Karpas-422 (cell line): ENCODE results near the gene NEK6. TPM values are rescaled to one million over a fixed set of nuclear protein-coding genes. Genes with fewer than 3 reads are reported as not detected.

Experiments
- DNase-seq: peaks from one replicate; pipeline ENCODE4 v3.0.0-alpha.2; 2015
- H2AFZ ChIP-seq: fragments of 200-600 bp; sonication (generic); 2 replicates; pipeline ENCODE4 v1.6.1; 2014; ENCODE audit warnings: antibody characterized with exemption, low read length, mixed read lengths
- H3K27ac ChIP-seq: fragments of 200-600 bp; sonication (generic); 2 replicates; pipeline ENCODE4 v1.5.1; 2014; ENCODE audit warnings: mild to moderate bottlenecking, low read length, moderate library complexity
- H3K27me3 ChIP-seq: fragments of 200-600 bp; sonication (generic); 2 replicates; pipeline ENCODE4 v1.6.1; 2014; ENCODE audit warnings: low read length, mixed read lengths
- H3K36me3 ChIP-seq: fragments of 200-600 bp; sonication (generic); 2 replicates; pipeline ENCODE4 v1.6.1; 2014; ENCODE audit warnings: low read length, mixed read lengths; ENCODE audit not compliant: insufficient read depth
- H3K4me1 ChIP-seq: fragments of 200-600 bp; sonication (generic); 2 replicates; pipeline ENCODE4 v1.6.1; 2014; ENCODE audit warnings: mild to moderate bottlenecking, low read length, mixed read lengths
- H3K4me2 ChIP-seq: fragments of 200-600 bp; sonication (generic); 2 replicates; pipeline ENCODE4 v1.6.1; 2014; ENCODE audit warnings: low read length, low read depth, mild to moderate bottlenecking; ENCODE audit not compliant: poor library complexity, severe bottlenecking
- H3K4me3 ChIP-seq: fragments of 200-600 bp; sonication (generic); 2 replicates; pipeline ENCODE4 v1.5.1; 2014; ENCODE audit warnings: mild to moderate bottlenecking, antibody characterized with exemption, low read length, mixed read lengths
- H3K79me2 ChIP-seq: fragments of 200-600 bp; sonication (generic); 2 replicates; pipeline ENCODE4 v1.6.1; 2014; ENCODE audit warnings: mild to moderate bottlenecking, low read length, mixed read lengths
- H3K9ac ChIP-seq: fragments of 200-600 bp; sonication (generic); 2 replicates; pipeline ENCODE4 v1.6.0; 2014; ENCODE audit warnings: low read length
- H3K9me2 ChIP-seq: fragments of 200-600 bp; sonication (generic), shearing (Covaris generic); replicated peaks from 2 replicates; pipeline ENCODE4 v1.6.0; 2014; ENCODE audit warnings: mild to moderate bottlenecking, low read length, moderate library complexity; ENCODE audit not compliant: insufficient read depth
- H3K9me3 ChIP-seq: fragments of 300-700, 200-600 bp; sonication (generic); 2 replicates; pipeline ENCODE4 v1.6.1; 2014; ENCODE audit warnings: low read length, mixed read lengths
- H4K20me1 ChIP-seq: fragments of 200-600 bp; sonication (generic); 2 replicates; pipeline ENCODE4 v1.6.1; 2014; ENCODE audit warnings: mild to moderate bottlenecking, antibody characterized with exemption, low read length, low read depth; ENCODE audit not compliant: insufficient read depth
- total RNA-seq: library from RNA; depleted of rRNA; stranded (reverse); fragments of >200 nt; shearing (Covaris generic); gene quantifications from 2 replicates; pipeline ENCODE4 v1.2.3, GENCODE V29; 2014; ENCODE audit warnings: low replicate concordance

The NEK6 gene
- total RNA-seq, 1 experiment from 2014 or later: 77.9 TPM

DNA sequence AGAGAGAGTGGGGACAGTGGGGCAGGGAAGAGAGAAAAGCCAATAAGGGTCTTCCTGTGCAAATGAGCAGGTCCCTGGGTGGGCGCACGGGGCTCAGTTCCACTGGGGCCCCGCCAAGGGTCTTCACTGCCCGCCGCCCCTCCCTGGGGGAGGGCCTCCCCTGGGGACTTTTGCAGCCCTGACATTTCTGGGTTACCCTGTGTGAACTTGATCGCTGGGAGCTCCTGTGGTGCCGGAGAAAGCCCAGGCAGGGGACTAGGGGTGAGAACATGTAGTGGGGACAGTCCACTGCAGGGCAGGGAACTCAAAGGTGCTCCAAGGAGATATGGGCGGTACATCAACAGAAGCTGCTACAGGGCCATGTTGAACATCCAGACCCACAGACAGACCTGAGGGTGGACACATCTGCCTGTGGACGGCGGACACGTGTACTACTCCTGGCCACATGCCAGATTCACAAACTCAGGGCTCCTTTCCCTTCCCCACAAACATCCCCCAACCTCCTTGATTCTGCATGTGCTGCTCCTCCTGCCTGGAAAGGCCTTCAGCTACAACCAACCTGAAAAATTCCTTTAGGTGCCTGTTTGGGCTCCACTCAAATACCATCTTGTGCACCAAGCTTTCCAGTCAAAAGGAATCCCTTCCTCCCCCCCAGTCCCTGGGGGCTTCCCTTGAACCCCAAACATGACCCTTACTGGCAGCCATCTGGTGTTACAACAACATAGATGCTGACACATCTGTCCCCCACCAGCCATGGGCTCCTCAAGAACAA lies 43.0 kb upstream of the NEK6 start:
- Histone ChIP-seq H3K9ac (peak overlapping the region; percentile 24), H3K4me2 (no peak overlapping the region), H3K27me3 (no peaks in the 10 kb centered on the region), H3K9me2 (no peaks in the 10 kb centered on the region), H2AFZ (no peak overlapping the region), H3K4me3 (no peak overlapping the region), H4K20me1 (no peaks in the 10 kb centered on the region), H3K27ac (peak overlapping the region; percentile 96), H3K36me3 (no peaks in the 10 kb centered on the region), H3K4me1 (peaks cover 94% of the 10 kb centered on the region), H3K79me2 (no peaks in the 10 kb centered on the region), H3K9me3 (no peaks in the 10 kb centered on the region)
- DNase-seq: no peak

- H2AFZ ChIP-seq: no peak overlapping the region; the same call in 1 of the 2 replicates
- no peaks in the 10 kb centered on the region for H3K27me3 ChIP-seq
- peak; percentile 41 for DNase-seq
- peaks cover 94% of the 10 kb centered on the region for H3K4me1 ChIP-seq
- H3K9ac ChIP-seq: peak overlapping the region; percentile 24; the same call in 1 of the 2 replicates
- no peaks in the 10 kb centered on the region for H4K20me1 ChIP-seq
- H3K79me2 ChIP-seq: no peaks in the 10 kb centered on the region
- H3K27ac ChIP-seq: peak overlapping the region; percentile 96
- no peak overlapping the region for H3K4me3 ChIP-seq
- no peak overlapping the region for H3K4me2 ChIP-seq
- H3K9me2 ChIP-seq: no peaks in the 10 kb centered on the region
- H3K36me3 ChIP-seq: no peaks in the 10 kb centered on the region
- H3K9me3 ChIP-seq: no peaks in the 10 kb centered on the region
Measured at GRCh38 chr9:124215368-124215910, 42.3 kb upstream of the NEK6 start.

- H2AFZ ChIP-seq: no peak overlapping the region
- no peaks in the 10 kb centered on the region for H3K36me3 ChIP-seq
- peak overlapping the region; percentile 70 for H3K9ac ChIP-seq
- H4K20me1 ChIP-seq: no peaks in the 10 kb centered on the region
- peak overlapping the region; percentile 96 for H3K27ac ChIP-seq
- 0 out of 2 replicates have a peak overlapping the region, but pooled peaks have one; percentile 31 for H3K4me3 ChIP-seq
- H3K9me2 ChIP-seq: no peaks in the 10 kb centered on the region
- no peaks in the 10 kb centered on the region for H3K79me2 ChIP-seq
- no peaks in the 10 kb centered on the region for H3K27me3 ChIP-seq
- H3K4me1 ChIP-seq: peaks cover 94% of the 10 kb centered on the region
- DNase-seq: no peak
- peak overlapping the region; percentile 58 for H3K4me2 ChIP-seq
- H3K9me3 ChIP-seq: no peaks in the 10 kb centered on the region
Measured at GRCh38 chr9:124215956-124216355, 41.8 kb upstream of the NEK6 start.

DNA sequence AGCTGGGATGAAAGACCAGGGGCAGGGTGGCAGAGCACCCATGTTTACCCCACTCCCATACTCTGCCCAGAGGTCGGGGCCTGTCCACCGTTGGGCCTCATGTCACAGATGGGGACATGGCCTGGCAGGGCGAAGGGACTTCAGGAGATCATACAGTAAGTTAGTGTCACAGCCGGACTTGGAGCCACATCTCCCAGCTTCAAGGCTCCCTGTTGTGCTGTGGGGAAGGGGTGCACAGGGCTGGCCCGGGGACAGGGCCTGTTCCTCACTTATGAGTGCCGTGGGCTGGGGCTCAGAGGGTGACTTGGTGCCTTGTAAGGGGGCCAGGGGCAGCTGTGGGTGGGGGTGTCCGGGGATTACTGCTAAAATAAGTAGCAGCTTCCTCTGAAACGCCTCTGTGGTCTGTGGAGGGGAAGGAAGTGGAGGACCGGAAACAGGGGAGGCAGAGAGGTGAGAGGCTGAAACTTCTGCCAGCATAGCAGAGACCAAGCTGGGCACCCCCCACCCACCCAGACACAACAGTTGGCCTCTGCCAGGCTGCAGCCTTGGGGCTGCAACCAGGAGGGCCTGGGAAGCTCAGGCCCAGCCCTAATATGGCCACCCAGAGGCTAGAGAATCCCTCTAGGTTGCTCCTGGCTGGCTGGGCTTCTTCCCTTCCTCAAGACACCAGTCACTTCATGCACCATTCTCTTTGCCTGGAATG lies 41.1 kb upstream of the NEK6 start:
- peak overlapping the region; percentile 31; the same call in 1 of the 2 replicates for H3K4me3 ChIP-seq
- H2AFZ ChIP-seq: no peak overlapping the region
- peak overlapping the region; percentile 96 for H3K27ac ChIP-seq
- no peaks in the 10 kb centered on the region for H4K20me1 ChIP-seq
- H3K9me3 ChIP-seq: no peaks in the 10 kb centered on the region
- peak overlapping the region; percentile 70 for H3K9ac ChIP-seq
- H3K4me2 ChIP-seq: peak overlapping the region; percentile 58
- H3K79me2 ChIP-seq: no peaks in the 10 kb centered on the region
- H3K36me3 ChIP-seq: no peaks in the 10 kb centered on the region
- DNase-seq: peak; percentile 88
- H3K27me3 ChIP-seq: no peaks in the 10 kb centered on the region
- no peaks in the 10 kb centered on the region for H3K9me2 ChIP-seq
- peaks cover 94% of the 10 kb centered on the region for H3K4me1 ChIP-seq

GRCh38 chr9:124217836-124218437 lies 39.8 kb upstream of the NEK6 start:
- Histone ChIP-seq H3K4me1 (peaks cover 93% of the 10 kb centered on the region), H3K36me3 (no peaks in the 10 kb centered on the region), H3K79me2 (no peaks in the 10 kb centered on the region), H2AFZ (no peak overlapping the region), H3K4me2 (peak overlapping the region; percentile 58), H3K27ac (peak overlapping the region; percentile 96), H3K9ac (peak overlapping the region; percentile 70), H3K9me2 (no peaks in the 10 kb centered on the region), H3K9me3 (no peaks in the 10 kb centered on the region), H3K4me3 (peak overlapping the region; percentile 23; the same call in 1 of the 2 replicates), H3K27me3 (no peaks in the 10 kb centered on the region), H4K20me1 (no peaks in the 10 kb centered on the region)
- peak; percentile 72 for DNase-seq

DNA sequence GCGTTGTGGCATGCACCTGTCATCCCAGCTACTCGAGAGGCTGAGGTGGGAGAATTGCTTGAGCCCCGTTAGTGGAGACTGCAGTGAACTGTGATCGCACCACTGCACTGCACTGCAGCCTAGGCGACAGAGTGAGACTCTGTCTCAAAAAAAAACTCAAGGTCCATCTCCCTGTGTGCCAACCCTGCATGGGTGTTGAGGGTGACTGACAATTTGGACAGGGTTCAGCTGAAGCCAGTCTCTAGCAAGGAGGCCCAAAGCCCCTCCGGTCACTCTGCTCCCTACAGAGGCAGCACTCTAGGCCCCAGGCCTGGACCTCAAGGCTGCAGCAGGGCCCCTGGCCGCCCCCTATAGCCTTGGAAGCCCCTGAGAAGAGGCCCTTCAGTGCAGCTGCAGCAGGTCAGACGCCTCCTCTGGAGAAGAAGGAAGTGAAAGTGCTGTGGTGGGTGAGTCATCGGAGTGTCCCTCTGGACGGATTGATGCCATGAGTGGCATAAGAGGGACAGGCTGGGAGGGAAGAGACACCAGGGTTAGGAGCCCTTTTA lies 39.2 kb upstream of the NEK6 start:
- Histone ChIP-seq H3K4me2 (peak overlapping the region; percentile 58), H3K27ac (peak overlapping the region; percentile 96)

GRCh38 chr9:124218987-124219461 lies 38.7 kb upstream of the NEK6 start:
- Histone ChIP-seq H2AFZ (no peak overlapping the region; the same call in 1 of the 2 replicates), H3K27me3 (no peaks in the 10 kb centered on the region), H3K4me3 (peak overlapping the region; percentile 23; the same call in 1 of the 2 replicates), H3K27ac (peak overlapping the region; percentile 96), H3K79me2 (no peaks in the 10 kb centered on the region), H3K9me3 (no peaks in the 10 kb centered on the region), H3K9ac (peak overlapping the region; percentile 70), H3K9me2 (no peaks in the 10 kb centered on the region), H3K4me1 (peaks cover 93% of the 10 kb centered on the region), H4K20me1 (no peaks in the 10 kb centered on the region), H3K4me2 (peak overlapping the region; percentile 58), H3K36me3 (no peaks in the 10 kb centered on the region)
- peak; percentile 67 for DNase-seq

More for the DNA sequence above, 39.2 kb upstream of the NEK6 start:
- Histone ChIP-seq H3K79me2 (no peaks in the 10 kb centered on the region), H4K20me1 (no peaks in the 10 kb centered on the region), H3K9ac (peak overlapping the region; percentile 70), H3K27me3 (no peaks in the 10 kb centered on the region), H3K9me2 (no peaks in the 10 kb centered on the region), H3K36me3 (no peaks in the 10 kb centered on the region), H2AFZ (no peak overlapping the region; the same call in 1 of the 2 replicates), H3K4me1 (peaks cover 93% of the 10 kb centered on the region), H3K4me3 (peak overlapping the region; percentile 23; the same call in 1 of the 2 replicates), H3K9me3 (no peaks in the 10 kb centered on the region)
- DNase-seq: peak; percentile 96
